PC-9 (cell line): ENCODE measurements around the gene SPDYE16. TPM values are rescaled to one million over a fixed set of nuclear protein-coding genes. Genes with fewer than 3 reads are reported as not detected.
"Not testable (repeated sequence)": the region's sequence is repeated elsewhere in the genome, so short reads cannot be mapped to it uniquely, and the experiment has no call there.

Source experiments
- Bru-seq: library from RNA; stranded (reverse); fragments of 400-500 nt; gene quantifications from one replicate; lab custom pipeline; 2021; lab: Mats Ljungman, UMichigan
- BruChase-seq, 2 experiments: library from RNA; stranded (reverse); fragments of 400-500 nt; gene quantifications; one replicate each; lab custom pipeline; 2021; lab: Mats Ljungman, UMichigan
- BruUV-seq: library from RNA; stranded (reverse); fragments of 400-500 nt; replicated peaks from 2 replicates; lab custom pipeline; 2021; lab: Mats Ljungman, UMichigan
- CTCF ChIA-PET: fragments of 300-600 bp; sonication (Branson Sonifier 250); formaldehyde crosslinking; loops from one replicate; lab custom pipeline; 2022; ENCODE audit warnings: antibody characterized with exemption; lab: Charles Lee
- POLR2A ChIA-PET: fragments of 300-600 bp; sonication (Branson Sonifier 250); formaldehyde crosslinking; loops from one replicate; lab custom pipeline; 2022; ENCODE audit warnings: antibody characterized with exemption; ENCODE audit not compliant: unreplicated experiment; lab: Charles Lee
- DNase-seq, 2 experiments: peaks; one replicate each; pipeline versions ENCODE4 v3.0.0 to v3.0.0-alpha.2; 2015 to 2022; ENCODE audit warnings: mixed read lengths in 1 of 2
- H2AFZ ChIP-seq: fragments of 200-600 bp; sonication (generic); 2 replicates; pipeline ENCODE4 v1.8.1; 2017; ENCODE audit warnings: antibody characterized with exemption
- H3F3A ChIP-seq: fragments of 200-600 bp; sonication (generic); 2 replicates; pipeline ENCODE4 v1.8.1; 2017; ENCODE audit warnings: antibody characterized with exemption, mild to moderate bottlenecking, low read depth; ENCODE audit not compliant: insufficient read depth
- H3K27ac ChIP-seq: fragments of 200-600 bp; sonication (generic); 2 replicates; pipeline ENCODE4 v1.6.1; 2016; ENCODE audit warnings: mixed run types
- H3K27me3 ChIP-seq: fragments of 200-600 bp; sonication (generic); 2 replicates; pipeline ENCODE4 v1.6.1; 2016; ENCODE audit warnings: low read depth, mixed run types; ENCODE audit not compliant: insufficient read depth
- H3K36me3 ChIP-seq: fragments of 200-600 bp; sonication (generic); 2 replicates; pipeline ENCODE4 v1.6.1; 2016; ENCODE audit warnings: low read depth, mixed run types
- H3K4me1 ChIP-seq: fragments of 200-600 bp; sonication (generic); replicated peaks from 2 replicates; pipeline ENCODE4 v1.6.1; 2016; ENCODE audit warnings: mixed run types; ENCODE audit not compliant: insufficient read depth
- H3K4me2 ChIP-seq: fragments of 200-600 bp; sonication (generic); 2 replicates; pipeline ENCODE4 v1.6.1; 2017; ENCODE audit warnings: mixed run types
- H3K4me3 ChIP-seq: fragments of 200-600 bp; sonication (generic); 2 replicates; pipeline ENCODE4 v1.6.1; 2016; ENCODE audit warnings: mixed run types
- H3K79me2 ChIP-seq: fragments of 200-600 bp; sonication (generic); 2 replicates; pipeline ENCODE4 v1.6.1; 2017; ENCODE audit warnings: low read depth, mixed run types
- H3K9me2 ChIP-seq: fragments of 200-600 bp; sonication (generic); 2 replicates; pipeline ENCODE4 v1.8.1; 2017; ENCODE audit warnings: mild to moderate bottlenecking; ENCODE audit not compliant: insufficient read depth
- H3K9me3 ChIP-seq: fragments of 200-600 bp; sonication (generic); 2 replicates; pipeline ENCODE4 v1.8.1; 2016; ENCODE audit warnings: low read depth; ENCODE audit not compliant: insufficient read depth
- H4K20me1 ChIP-seq: fragments of 200-600 bp; sonication (generic); 2 replicates; pipeline ENCODE4 v1.8.1; 2017; ENCODE audit not compliant: insufficient read depth
- intact Hi-C: fragments of 100-400 bp; cut with micrococcal nuclease; formaldehyde crosslinking; loops from one replicate; pipeline ENCODE4 v1.10.0; 2022; ENCODE audit not compliant: unreplicated experiment
- long read RNA-seq: library from polyadenylated mRNA; stranded (forward); transcript quantifications from one replicate; pipeline ENCODE4 v2.0.0, GENCODE V29; 2022
- total RNA-seq: library from RNA; stranded (reverse); gene quantifications from 2 replicates; pipeline ENCODE4 v1.2.3, GENCODE V29; 2021

The SPDYE16 gene, protein sequence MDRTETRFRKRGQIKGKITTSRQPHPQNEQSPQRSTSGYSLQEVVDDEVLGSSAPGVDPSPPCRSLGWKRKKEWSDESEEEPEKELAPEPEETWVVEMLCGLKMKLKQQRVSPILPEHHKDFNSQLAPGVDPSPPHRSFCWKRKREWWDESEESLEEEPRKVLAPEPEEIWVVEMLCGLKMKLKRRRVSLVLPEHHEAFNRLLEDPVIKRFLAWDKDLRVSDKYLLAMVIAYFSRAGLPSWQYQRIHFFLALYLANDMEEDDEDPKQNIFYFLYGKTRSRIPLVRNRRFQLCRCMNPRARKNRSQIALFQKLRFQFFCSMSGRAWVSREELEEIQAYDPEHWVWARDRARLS
- total RNA-seq (not detected in 2 replicates), Bru-seq, nascent RNA (percentile 7 among the genes with signal in this experiment), BruChase-seq, experiment 1, labeled RNA remaining after a 2-hour chase (percentile 10 among the genes with signal in this experiment), BruChase-seq, experiment 2, labeled RNA remaining after a 6-hour chase (percentile 11 among the genes with signal in this experiment)
- long read RNA-seq, partial matches to known transcripts = 0 of 7 reads
- long read RNA-seq, other reads (novel, unspliced or antisense) = 7 of 7 reads

DNA sequence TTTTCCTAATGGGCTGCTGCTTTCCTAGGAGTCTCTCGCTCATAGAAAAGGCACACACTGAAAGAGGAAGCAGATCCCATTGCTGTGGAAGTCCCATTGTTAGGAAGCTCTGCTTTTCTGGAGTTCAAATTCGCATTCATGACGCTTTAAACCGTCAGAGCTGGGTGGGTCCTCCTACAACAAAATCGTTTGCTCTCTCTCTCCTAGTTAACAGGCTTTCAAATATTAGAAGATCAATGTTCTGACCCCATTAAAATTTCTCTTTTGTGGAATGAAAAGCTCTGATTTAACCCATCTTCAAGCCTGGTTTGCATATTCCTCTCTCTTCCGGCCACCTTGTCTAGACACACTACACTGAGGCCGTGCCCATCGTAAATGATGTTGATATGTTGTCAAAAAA is at the start of gene SPDYE16:
SPDYE16 (minus strand) TSS at position 101 of the 400 bp plus-strand sequence. CDS start 1,838 bp downstream, outside the sequence.
- H3K9me2 ChIP-seq, H3K27me3 ChIP-seq, H4K20me1 ChIP-seq, H3K4me2 ChIP-seq, POLR2A ChIA-PET, H2AFZ ChIP-seq, H3K36me3 ChIP-seq, H3F3A ChIP-seq, H3K79me2 ChIP-seq, intact Hi-C loops, DNase-seq, CTCF ChIA-PET, H3K4me1 ChIP-seq, H3K27ac ChIP-seq, BruUV-seq, H3K4me3 ChIP-seq, H3K9me3 ChIP-seq: not testable (repeated sequence)

DNA sequence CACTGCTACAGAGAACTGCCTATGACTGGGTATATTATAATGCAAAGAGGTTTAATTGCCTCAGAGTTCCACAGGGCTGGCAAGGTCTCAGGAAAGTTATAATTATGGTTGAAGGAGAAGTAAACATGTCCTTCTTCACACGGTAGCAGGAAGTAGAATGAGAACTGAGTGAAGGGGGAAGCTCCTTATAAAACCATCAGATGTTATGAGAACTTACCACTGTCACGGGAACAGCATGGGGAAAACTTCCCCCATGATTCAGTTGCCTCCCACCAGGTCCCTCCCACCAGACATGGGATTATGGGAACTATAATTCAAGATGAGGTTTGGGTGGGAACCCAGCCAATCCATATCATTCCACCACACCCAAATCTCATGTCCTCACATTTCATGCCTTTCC is 49.6 kb upstream of the SPDYE16 start:
- H3K4me2 ChIP-seq, H3K9me3 ChIP-seq, DNase-seq, BruUV-seq, POLR2A ChIA-PET, H3K27ac ChIP-seq, H2AFZ ChIP-seq, intact Hi-C loops, H3K36me3 ChIP-seq, H4K20me1 ChIP-seq, H3K27me3 ChIP-seq, CTCF ChIA-PET, H3K9me2 ChIP-seq, H3K4me3 ChIP-seq: not testable (repeated sequence)
- Histone ChIP-seq H3K4me1 (peaks cover 13% of the 10 kb centered on the region), H3F3A (peaks cover 15% of the 10 kb centered on the region; the same call in 1 of the 2 replicates), H3K79me2 (peaks cover 36% of the 10 kb centered on the region)

- BruUV-seq, intact Hi-C loops, H3K9me2 ChIP-seq, H3K9me3 ChIP-seq, POLR2A ChIA-PET, H4K20me1 ChIP-seq, H3K4me3 ChIP-seq, H3K27ac ChIP-seq, H3K27me3 ChIP-seq, CTCF ChIA-PET, H3K36me3 ChIP-seq, H2AFZ ChIP-seq, H3K4me2 ChIP-seq, DNase-seq: not testable (repeated sequence)
- Histone ChIP-seq H3F3A (peaks cover 11% of the 10 kb centered on the region; the same call in 1 of the 2 replicates), H3K4me1 (peaks cover 18% of the 10 kb centered on the region), H3K79me2 (peaks cover 43% of the 10 kb centered on the region)
Observed at GRCh38 chr7:76591602-76592304, 48.7 kb upstream of the SPDYE16 start.

GRCh38 chr7:76591033-76591432 is 47.9 kb upstream of the SPDYE16 start:
- H3K27me3 ChIP-seq, intact Hi-C loops, BruUV-seq, H3K9me3 ChIP-seq, H4K20me1 ChIP-seq, H3F3A ChIP-seq, H3K36me3 ChIP-seq, H3K27ac ChIP-seq, DNase-seq, POLR2A ChIA-PET, CTCF ChIA-PET, H3K9me2 ChIP-seq, H3K4me3 ChIP-seq, H2AFZ ChIP-seq, H3K4me2 ChIP-seq: not testable (repeated sequence)
- Histone ChIP-seq H3K79me2 (peaks cover 50% of the 10 kb centered on the region), H3K4me1 (peaks cover 25% of the 10 kb centered on the region)

GRCh38 chr7:76588586-76588985 is 45.5 kb upstream of the SPDYE16 start:
- H3K9me3 ChIP-seq, CTCF ChIA-PET, DNase-seq, intact Hi-C loops, H3K9me2 ChIP-seq, POLR2A ChIA-PET, H3K4me2 ChIP-seq, H3K27me3 ChIP-seq, H2AFZ ChIP-seq, BruUV-seq, H4K20me1 ChIP-seq, H3K36me3 ChIP-seq, H3K4me3 ChIP-seq: not testable (repeated sequence)
- H3K79me2 ChIP-seq = peaks cover 71% of the 10 kb centered on the region
- peaks cover 16% of the 10 kb centered on the region; the same call in 1 of the 2 replicates for H3F3A ChIP-seq
- H3K27ac ChIP-seq = peak overlapping the region; percentile 66
- peaks cover 40% of the 10 kb centered on the region for H3K4me1 ChIP-seq

GRCh38 chr7:76586585-76587315 is 43.7 kb upstream of the SPDYE16 start:
- H3K4me2 ChIP-seq, H3K9me3 ChIP-seq, intact Hi-C loops, H2AFZ ChIP-seq, H3K9me2 ChIP-seq, BruUV-seq, POLR2A ChIA-PET, H3K36me3 ChIP-seq, CTCF ChIA-PET, H4K20me1 ChIP-seq, H3K4me3 ChIP-seq, H3K27me3 ChIP-seq, H3K27ac ChIP-seq: not testable (repeated sequence)
- H3K4me1 ChIP-seq = peaks cover 56% of the 10 kb centered on the region
- DNase-seq = peak in 1 of 2 experiments; percentile 26
- peaks cover 25% of the 10 kb centered on the region; the same call in 1 of the 2 replicates for H3F3A ChIP-seq
- H3K79me2 ChIP-seq = peaks cover 59% of the 10 kb centered on the region
